ENCODE measurements around the gene HEPHL1.

- TF ChIP-seq CTCF (IDR thresholded peaks at IDR 0.05; ENCODE audit: insufficient read depth, low read length) (no peak), POLR2AphosphoS5 (IDR thresholded peaks at IDR 0.05; ENCODE audit: low read depth) (no peak), GABPA (IDR thresholded peaks at IDR 0.05; ENCODE audit: low read depth) (no peak), REST (IDR thresholded peaks at IDR 0.05; ENCODE audit: insufficient replicate concordance, low read depth) (no peak)
Measured at GRCh38 chr11:94002226-94002625, 18.9 kb upstream of the HEPHL1 start.
